Pulmonary artery endothelial cell (primary cell): ENCODE data around the gene DNAJC11. TPM values are rescaled to one million over a fixed set of nuclear protein-coding genes. Genes with fewer than 3 reads are reported as not detected.
"Not testable (repeated sequence)": the region's sequence is repeated elsewhere in the genome, so short reads cannot be mapped to it uniquely, and the experiment has no call there.

Source experiments
- DNase-seq: peaks from one replicate; pipeline ENCODE4 v3.0.0-alpha.2; 2011; ENCODE audit warnings: low read depth, low spot score
- total RNA-seq: library from RNA; depleted of rRNA; stranded (reverse); fragments of >200 nt; gene quantifications from 2 replicates; pipeline ENCODE4 v1.2.3, GENCODE V29; 2014

DNAJC11 gene
- total RNA-seq, 1 donor from 2014 or later, result 46.3 TPM

GRCh38 chr1:6600410-6601048, 101.1 kb downstream of the DNAJC11 start:
- no peak for DNase-seq

GRCh38 chr1:6599991-6600390, 101.6 kb downstream of the DNAJC11 start:
- not testable (repeated sequence) for DNase-seq

GRCh38 chr1:6599141-6599975, 102.3 kb downstream of the DNAJC11 start:
- DNase-seq, result no peak

- no peak for DNase-seq
Measured at GRCh38 chr1:6597777-6598131, 103.9 kb downstream of the DNAJC11 start.

- no peak for DNase-seq
Measured at GRCh38 chr1:6596886-6597776, 104.5 kb downstream of the DNAJC11 start.

- no peak for DNase-seq
Measured at GRCh38 chr1:6596351-6596750, 105.3 kb downstream of the DNAJC11 start.

GRCh38 chr1:6594977-6595740, 106.5 kb downstream of the DNAJC11 start:
- no peak for DNase-seq

GRCh38 chr1:6593810-6594209, 107.8 kb downstream of the DNAJC11 start:
- DNase-seq, result no peak

DNA sequence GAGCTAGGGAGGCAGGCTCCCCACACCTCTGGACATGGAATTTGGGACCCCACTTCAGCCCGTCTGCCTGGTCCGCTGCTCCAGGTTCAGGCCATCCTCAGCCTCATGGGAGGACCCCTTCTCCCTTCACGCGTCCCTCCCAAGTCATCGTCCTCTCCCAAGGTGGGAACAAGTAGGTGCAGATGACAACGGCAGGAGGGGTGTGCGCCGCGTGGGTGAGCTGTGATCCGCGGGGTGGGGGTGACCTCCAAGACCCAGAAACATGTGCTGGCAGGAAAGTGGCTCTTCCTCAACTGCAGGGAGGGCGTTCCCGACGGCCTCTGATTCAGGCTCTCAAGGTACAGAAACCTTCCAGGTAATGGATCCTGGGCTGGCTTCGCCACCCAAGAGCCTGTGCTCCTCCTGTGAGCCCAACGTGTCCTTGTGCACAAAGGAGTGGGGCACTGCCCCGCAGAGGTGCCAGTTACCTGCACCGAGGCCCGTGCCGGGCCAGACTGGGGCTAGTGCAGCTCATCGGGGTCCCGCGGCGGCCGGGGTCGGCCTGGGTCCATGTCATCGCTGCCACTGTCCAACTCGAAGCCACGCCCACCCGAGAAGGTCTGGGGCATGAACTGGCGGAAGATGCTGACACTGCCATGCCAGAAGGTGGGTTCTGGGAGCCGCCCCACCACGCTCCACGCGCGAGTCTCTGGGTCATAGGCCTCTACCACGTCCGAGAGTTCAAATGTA, 108.6 kb downstream of the DNAJC11 start:
- DNase-seq, result no peak

GRCh38 chr1:6592441-6592840, 109.2 kb downstream of the DNAJC11 start:
- no peak for DNase-seq

DNA sequence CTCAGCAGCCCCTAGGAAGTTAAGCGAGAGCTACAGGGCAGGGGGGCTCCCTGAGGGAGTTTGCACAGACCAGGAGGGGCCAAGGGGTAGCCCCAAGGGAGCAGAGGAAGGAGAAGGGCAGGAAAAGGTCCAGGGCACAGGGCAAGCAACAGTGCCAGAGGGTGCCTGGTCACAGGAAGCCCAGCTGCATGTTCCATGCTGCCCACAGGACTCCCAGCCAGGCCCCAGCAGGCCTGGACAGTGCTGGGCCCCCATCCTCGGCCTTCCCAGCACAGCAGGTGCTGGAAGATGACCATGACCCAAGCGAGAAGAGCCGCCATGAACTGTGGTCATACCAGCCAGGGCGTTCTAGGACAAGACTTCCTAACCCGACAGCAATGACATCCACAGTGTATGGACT, 110.0 kb downstream of the DNAJC11 start:
- DNase-seq, result no peak

DNA sequence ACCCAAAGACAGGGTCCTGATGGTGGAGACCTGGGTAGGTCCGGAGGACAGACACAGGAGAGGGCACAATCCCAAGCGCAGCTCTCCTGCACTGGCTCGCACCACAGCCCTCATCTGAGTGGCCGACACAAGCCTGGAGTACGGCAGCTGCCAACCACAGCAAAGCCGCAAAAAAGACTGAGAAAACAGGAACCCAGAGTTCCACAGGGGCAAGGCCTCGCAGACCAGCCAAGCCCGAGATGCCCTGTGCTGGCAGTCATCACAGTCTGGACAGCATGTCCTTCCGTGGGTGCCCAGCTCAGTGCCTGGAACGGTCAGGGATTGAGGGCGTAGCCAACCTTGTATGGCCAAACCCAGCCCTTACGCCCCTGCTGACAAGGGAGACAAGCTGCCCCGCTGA, 110.4 kb downstream of the DNAJC11 start:
- no peak for DNase-seq

- no peak for DNase-seq
Measured at GRCh38 chr1:6590046-6590445, 111.6 kb downstream of the DNAJC11 start.

DNA sequence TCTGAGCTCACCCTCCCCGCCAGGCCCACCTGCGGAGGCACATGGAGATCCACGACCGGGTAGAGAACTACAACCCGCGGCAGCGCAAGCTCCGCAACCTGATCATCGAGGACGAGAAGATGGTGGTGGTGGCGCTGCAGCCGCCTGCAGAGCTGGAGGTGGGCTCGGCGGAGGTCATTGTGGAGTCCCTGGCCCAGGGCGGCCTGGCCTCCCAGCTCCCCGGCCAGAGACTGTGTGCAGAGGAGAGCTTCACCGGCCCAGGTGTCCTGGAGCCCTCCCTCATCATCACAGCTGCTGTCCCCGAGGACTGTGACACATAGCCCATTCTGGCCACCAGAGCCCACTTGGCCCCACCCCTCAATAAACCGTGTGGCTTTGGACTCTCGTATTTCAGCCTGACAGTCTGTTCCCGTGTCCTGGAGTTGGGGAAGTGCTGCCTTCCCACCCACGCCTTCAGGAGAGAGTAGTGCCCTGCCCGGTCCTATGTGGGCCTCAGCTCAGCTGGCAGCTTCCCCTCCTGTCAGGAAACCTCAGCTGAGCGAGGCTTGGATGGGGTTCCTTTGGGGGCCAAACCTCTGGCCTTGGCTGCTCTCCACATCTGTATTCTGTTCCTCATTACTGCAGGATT, 112.6 kb downstream of the DNAJC11 start:
- DNase-seq, result no peak

GRCh38 chr1:6588128-6588892, 113.3 kb downstream of the DNAJC11 start:
- DNase-seq, result no peak

GRCh38 chr1:6587261-6588005, 114.2 kb downstream of the DNAJC11 start:
- DNase-seq, result no peak

GRCh38 chr1:6586404-6586816, 115.2 kb downstream of the DNAJC11 start:
- DNase-seq, result no peak

DNA sequence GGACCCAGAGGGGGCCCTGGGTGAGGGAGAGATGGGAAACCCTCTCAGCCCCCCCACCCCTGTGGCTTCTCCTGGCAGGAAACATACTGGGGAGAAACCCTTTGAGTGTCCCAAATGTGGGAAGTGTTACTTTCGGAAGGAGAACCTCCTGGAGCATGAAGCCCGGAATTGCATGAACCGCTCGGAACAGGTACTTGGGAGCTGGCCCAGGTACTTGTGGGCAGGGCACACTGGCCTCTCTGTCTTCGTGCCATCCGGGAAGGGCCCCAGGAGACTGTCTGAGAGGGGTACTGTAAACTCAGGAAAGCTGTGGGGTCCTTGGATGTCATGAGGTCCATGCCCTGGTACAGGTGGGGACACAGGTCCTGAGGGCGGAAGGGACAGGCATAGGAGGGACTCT, 115.8 kb downstream of the DNAJC11 start:
- no peak for DNase-seq
